Activated CD4-positive, alpha-beta memory T cell treated with anti-CD3 and anti-CD28 coated beads, Interleukin-2, amount 10 ng/mL, durations not matched to agents 7 days and 5 days (primary cell): ENCODE data around the gene KIF25. TPM values are rescaled to one million over a fixed set of nuclear protein-coding genes. Genes with fewer than 3 reads are reported as not detected.
"Not testable (repeated sequence)": the region's sequence is repeated elsewhere in the genome, so short reads cannot be mapped to it uniquely, and the experiment has no call there.

Experiments used
- CTCF ChIA-PET: fragments of 350-600 bp; sonication (Branson Sonifier 250); formaldehyde crosslinking; loops from one replicate; lab custom pipeline; 2021; ENCODE audit warnings: antibody characterized with exemption, inconsistent platforms; lab: Charles Lee
- POLR2A ChIA-PET: fragments of 350-600 bp; sonication (Branson Sonifier 250); formaldehyde crosslinking; loops from one replicate; lab custom pipeline; 2021; ENCODE audit warnings: antibody characterized with exemption; lab: Charles Lee
- DNase-seq: peaks from one replicate; pipeline ENCODE4 v3.0.0-alpha.2; 2020
- H3K27ac Mint-ChIP-seq: one replicate; pipeline ENCODE4 v1.8.0; 2021; ENCODE audit warnings: mild to moderate bottlenecking, mixed read lengths
- H3K27me3 Mint-ChIP-seq: one replicate; pipeline ENCODE4 v1.8.0; 2021; ENCODE audit warnings: mixed read lengths
- H3K36me3 Mint-ChIP-seq: one replicate; pipeline ENCODE4 v1.8.0; 2021; ENCODE audit warnings: low read depth, mixed read lengths
- H3K4me1 Mint-ChIP-seq: one replicate; pipeline ENCODE4 v1.8.0; 2021; ENCODE audit warnings: mixed read lengths
- H3K4me3 Mint-ChIP-seq: one replicate; pipeline ENCODE4 v1.8.0; 2021; ENCODE audit warnings: mild to moderate bottlenecking, mixed read lengths
- H3K9me3 Mint-ChIP-seq: one replicate; pipeline ENCODE4 v1.8.0; 2021; ENCODE audit warnings: mixed read lengths
- total RNA-seq, 2 experiments: library from RNA; stranded (reverse); gene quantifications; one replicate each; pipeline ENCODE4 v1.2.3, GENCODE V29; 2021

The KIF25 gene
- total RNA-seq, 2 experiments from 2014 or later: not detected

DNA sequence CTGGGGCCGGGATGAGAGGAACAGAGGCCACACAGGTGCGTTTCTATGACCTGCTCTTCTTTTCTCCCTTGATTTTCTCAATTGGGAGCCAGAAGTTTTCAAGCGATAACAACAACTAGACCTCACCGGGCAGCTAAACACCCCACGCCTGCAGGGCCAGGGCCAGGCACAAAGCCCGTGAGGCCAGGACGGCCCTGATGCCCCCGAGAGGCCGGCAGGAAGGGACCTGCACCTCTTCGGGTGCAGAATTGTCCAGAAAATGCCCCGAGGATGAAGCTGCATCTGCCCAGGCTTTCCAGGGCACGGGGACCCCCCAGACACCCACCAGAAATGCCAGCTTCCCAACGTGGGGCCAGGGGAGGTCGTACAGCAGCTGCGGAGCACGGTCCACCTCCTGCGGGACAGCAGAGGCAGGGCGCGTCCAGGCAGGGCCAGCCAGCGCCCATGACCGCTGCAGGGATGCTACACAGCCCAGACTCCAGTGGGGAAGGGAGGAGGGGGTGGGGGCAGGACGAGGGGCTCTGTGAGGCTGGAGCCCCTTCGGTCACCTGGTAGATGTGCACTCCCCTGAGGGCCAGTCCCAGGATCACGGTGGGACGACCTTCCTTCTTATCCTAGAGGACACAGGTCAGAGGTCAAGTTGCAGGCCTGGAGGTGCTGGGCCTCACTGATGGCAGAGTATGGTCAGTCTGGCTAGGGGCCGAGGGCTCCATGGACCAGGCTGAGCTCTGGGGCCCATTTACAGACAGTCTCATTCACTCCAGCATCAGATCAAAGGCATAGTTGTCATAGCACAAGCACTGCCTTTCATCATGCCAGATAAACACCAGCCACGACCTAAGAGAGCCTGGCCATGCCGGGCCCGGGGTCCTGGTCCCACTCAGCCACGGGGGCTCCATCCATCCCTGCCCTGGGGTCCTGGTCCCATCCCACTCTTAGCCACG is 65.1 kb downstream of the KIF25 start:
- no peaks in the 10 kb centered on the region for H3K36me3 Mint-ChIP-seq
- CTCF ChIA-PET: no interaction called here
- no peaks in the 10 kb centered on the region for H3K27me3 Mint-ChIP-seq
- POLR2A ChIA-PET: no interaction called here
- no peak overlapping the region for H3K27ac Mint-ChIP-seq
- no peaks in the 10 kb centered on the region for H3K9me3 Mint-ChIP-seq
- H3K4me3 Mint-ChIP-seq: no peak overlapping the region
- DNase-seq: no peak
- H3K4me1 Mint-ChIP-seq: no peaks in the 10 kb centered on the region

- H3K4me3 Mint-ChIP-seq: no peak overlapping the region
- no peaks in the 10 kb centered on the region for H3K9me3 Mint-ChIP-seq
- H3K4me1 Mint-ChIP-seq: no peaks in the 10 kb centered on the region
- no peaks in the 10 kb centered on the region for H3K36me3 Mint-ChIP-seq
- ChIA-PET CTCF (no interaction called here), POLR2A (no interaction called here)
- no peaks in the 10 kb centered on the region for H3K27me3 Mint-ChIP-seq
- no peak overlapping the region for H3K27ac Mint-ChIP-seq
- DNase-seq: no peak
Measured at GRCh38 chr6:168063431-168063830, 66.0 kb downstream of the KIF25 start.

DNA sequence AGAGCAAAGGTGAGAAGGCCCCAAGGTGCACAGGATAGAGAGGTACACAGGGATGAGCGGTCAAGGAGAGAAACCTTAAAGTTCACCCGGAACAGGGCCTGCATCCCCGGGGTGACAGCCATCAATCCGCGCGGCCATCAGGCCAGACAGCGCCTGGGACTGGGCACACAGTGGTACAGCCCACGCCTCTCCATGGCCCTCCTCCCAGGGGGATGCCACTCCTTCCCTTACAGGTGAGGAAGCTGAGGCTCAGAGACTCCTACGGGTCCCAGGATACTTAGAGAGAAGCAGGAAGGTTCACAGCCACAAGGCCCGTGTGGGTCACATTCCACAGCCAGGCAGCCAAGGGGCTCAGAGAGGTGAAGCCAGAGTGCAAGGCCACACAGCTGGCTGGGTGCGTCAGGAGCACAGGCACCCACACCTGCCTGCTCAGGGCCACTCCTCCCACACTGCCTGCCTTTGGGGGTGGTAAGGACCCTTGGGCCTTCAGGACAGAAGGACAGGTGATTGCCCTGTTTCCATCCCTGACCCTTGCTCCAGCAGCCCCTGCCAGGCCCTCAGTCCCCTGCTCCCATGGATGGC is 66.8 kb downstream of the KIF25 start:
- no peaks in the 10 kb centered on the region for H3K27me3 Mint-ChIP-seq
- H3K27ac Mint-ChIP-seq: no peak overlapping the region
- POLR2A ChIA-PET: no interaction called here
- DNase-seq: no peak
- no peaks in the 10 kb centered on the region for H3K36me3 Mint-ChIP-seq
- CTCF ChIA-PET: no interaction called here
- H3K9me3 Mint-ChIP-seq: no peaks in the 10 kb centered on the region
- no peak overlapping the region for H3K4me3 Mint-ChIP-seq
- H3K4me1 Mint-ChIP-seq: no peaks in the 10 kb centered on the region

DNA sequence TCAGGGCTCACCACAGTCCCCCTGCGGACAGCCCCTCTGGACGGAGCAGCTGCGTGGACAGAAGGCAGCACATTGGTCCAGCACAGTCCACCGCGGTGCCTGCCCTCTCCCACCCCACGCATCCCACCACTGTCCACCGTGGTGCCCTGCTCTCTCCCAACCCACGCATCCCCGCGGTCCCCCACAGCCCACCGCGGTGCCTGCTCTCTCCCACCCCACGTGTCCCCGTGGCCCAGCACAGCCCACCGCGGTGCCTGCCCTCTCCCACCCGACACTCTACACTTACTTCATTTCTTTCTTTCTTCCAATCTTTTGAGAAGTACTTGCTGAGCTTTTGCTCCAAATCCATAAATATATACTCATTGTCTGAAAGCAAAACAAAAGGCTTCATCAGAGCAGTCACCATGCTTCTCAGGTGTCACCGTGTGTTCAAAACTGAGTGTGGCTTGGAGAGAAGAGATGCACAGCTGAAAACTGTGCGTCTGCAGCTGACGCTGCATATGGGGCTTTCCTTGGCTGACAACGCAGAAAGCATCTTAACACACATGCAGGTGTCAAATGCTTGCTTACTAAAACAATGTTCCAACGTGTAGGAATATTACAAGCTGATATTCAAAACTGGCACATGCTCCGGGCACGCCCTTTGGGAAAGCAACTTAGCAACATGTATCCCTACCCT is 69.7 kb downstream of the KIF25 start:
- H3K27me3 Mint-ChIP-seq: no peaks in the 10 kb centered on the region
- CTCF ChIA-PET: no interaction called here
- POLR2A ChIA-PET: no interaction called here
- no peak overlapping the region for H3K4me3 Mint-ChIP-seq
- H3K27ac Mint-ChIP-seq: no peak overlapping the region
- H3K9me3 Mint-ChIP-seq: no peaks in the 10 kb centered on the region
- H3K4me1 Mint-ChIP-seq: no peaks in the 10 kb centered on the region
- no peaks in the 10 kb centered on the region for H3K36me3 Mint-ChIP-seq
- no peak for DNase-seq

GRCh38 chr6:168070804-168071203 is 73.3 kb downstream of the KIF25 start:
- DNase-seq: no peak
- no peaks in the 10 kb centered on the region for H3K27me3 Mint-ChIP-seq
- no peak overlapping the region for H3K4me3 Mint-ChIP-seq
- ChIA-PET CTCF (no interaction called here), POLR2A (no interaction called here)
- H3K36me3 Mint-ChIP-seq: no peaks in the 10 kb centered on the region
- H3K9me3 Mint-ChIP-seq: no peaks in the 10 kb centered on the region
- no peaks in the 10 kb centered on the region for H3K4me1 Mint-ChIP-seq
- no peak overlapping the region for H3K27ac Mint-ChIP-seq

DNA sequence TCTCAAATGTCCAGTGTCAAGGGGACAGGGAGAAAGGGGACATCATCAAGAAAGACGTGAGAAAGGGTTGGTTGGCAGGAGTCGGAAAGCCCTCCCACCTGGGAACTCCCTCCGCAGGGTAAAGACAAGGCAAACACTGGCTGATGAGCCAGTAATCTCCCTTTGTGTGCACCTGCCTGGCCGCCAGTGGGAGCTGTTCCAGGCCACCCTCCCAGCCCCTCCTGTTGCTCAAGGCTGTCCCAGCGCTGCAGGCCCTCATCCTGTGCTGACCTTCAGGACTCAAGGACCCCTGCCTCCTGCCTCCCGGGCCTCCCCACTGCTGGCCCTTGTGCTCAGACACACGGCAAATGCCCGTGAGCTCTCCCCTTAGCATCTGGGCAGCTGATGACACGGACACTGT is 74.1 kb downstream of the KIF25 start:
- no peaks in the 10 kb centered on the region for H3K36me3 Mint-ChIP-seq
- no peak overlapping the region for H3K4me3 Mint-ChIP-seq
- POLR2A ChIA-PET: no interaction called here

DNA sequence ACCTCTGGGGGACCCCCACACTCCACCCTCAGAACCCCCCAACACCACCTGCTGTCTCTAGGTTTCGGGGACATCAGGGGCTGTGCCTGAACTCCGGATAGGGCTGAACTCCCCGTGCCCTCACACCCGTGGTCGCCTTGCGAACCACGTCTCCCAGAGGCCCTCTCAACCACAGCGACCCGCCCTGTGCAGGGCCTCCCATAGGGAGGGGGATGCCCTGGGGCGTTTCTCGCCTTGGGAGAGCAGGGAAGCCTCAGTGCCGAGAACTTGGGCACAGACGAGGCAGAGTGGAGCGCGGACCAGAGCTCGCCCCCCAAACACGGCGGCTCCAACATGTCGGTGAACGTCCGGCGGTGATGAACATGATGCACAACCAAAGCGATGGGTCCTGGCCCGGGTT is 74.8 kb downstream of the KIF25 start:
- DNase-seq: no peak
- H3K27me3 Mint-ChIP-seq: no peaks in the 10 kb centered on the region
- H3K9me3 Mint-ChIP-seq: peaks cover 6% of the 10 kb centered on the region
- H3K4me1 Mint-ChIP-seq: no peaks in the 10 kb centered on the region
- no peak overlapping the region for H3K4me3 Mint-ChIP-seq
- H3K27ac Mint-ChIP-seq: no peak overlapping the region
- ChIA-PET POLR2A (no interaction called here), CTCF (no interaction called here)
- no peaks in the 10 kb centered on the region for H3K36me3 Mint-ChIP-seq

More for the DNA sequence above, 74.1 kb downstream of the KIF25 start:
- no peak overlapping the region for H3K27ac Mint-ChIP-seq
- H3K9me3 Mint-ChIP-seq: peaks cover 6% of the 10 kb centered on the region
- CTCF ChIA-PET: no interaction called here
- no peaks in the 10 kb centered on the region for H3K4me1 Mint-ChIP-seq
- DNase-seq: no peak
- H3K27me3 Mint-ChIP-seq: no peaks in the 10 kb centered on the region

GRCh38 chr6:168072730-168073129 is 75.3 kb downstream of the KIF25 start:
- no peak for DNase-seq
- H3K9me3 Mint-ChIP-seq: peaks cover 6% of the 10 kb centered on the region
- ChIA-PET CTCF (no interaction called here), POLR2A (no interaction called here)
- H3K4me1 Mint-ChIP-seq: no peaks in the 10 kb centered on the region
- no peak overlapping the region for H3K4me3 Mint-ChIP-seq
- no peaks in the 10 kb centered on the region for H3K36me3 Mint-ChIP-seq
- no peaks in the 10 kb centered on the region for H3K27me3 Mint-ChIP-seq
- H3K27ac Mint-ChIP-seq: no peak overlapping the region

GRCh38 chr6:168073937-168074730 is 76.7 kb downstream of the KIF25 start:
- H3K27me3 Mint-ChIP-seq: no peaks in the 10 kb centered on the region
- H3K36me3 Mint-ChIP-seq: no peaks in the 10 kb centered on the region
- no peaks in the 10 kb centered on the region for H3K4me1 Mint-ChIP-seq
- H3K4me3 Mint-ChIP-seq: no peak overlapping the region
- no peak overlapping the region for H3K27ac Mint-ChIP-seq
- ChIA-PET POLR2A (no interaction called here), CTCF (no interaction called here)
- no peak for DNase-seq
- peaks cover 6% of the 10 kb centered on the region for H3K9me3 Mint-ChIP-seq

- Mint-ChIP-seq H3K27me3 (no peaks in the 10 kb centered on the region), H3K36me3 (no peaks in the 10 kb centered on the region)
Measured at GRCh38 chr6:168075216-168075615, 77.7 kb downstream of the KIF25 start.

DNA sequence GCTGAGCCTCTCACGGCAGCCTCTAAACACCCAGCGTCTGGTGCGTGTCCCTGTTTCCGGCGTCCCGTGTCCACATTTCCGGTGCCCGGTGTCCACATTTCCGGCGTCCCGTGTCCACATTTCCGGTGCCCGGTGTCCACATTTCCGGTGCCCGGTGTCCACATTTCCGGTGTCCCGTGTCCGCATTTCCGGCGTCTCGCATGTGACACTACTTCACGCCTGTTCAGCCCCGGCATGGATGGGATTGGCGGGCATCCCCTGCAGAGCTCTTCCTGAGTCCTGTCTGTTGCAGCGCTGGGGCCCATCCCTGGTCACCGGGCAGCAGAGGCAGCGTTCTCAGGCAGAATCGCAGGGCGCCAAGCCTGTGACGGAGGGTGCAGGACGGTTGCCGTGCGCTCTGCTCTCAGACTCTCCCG is 78.3 kb downstream of the KIF25 start:
- DNase-seq: no peak
- no peaks in the 10 kb centered on the region for H3K27me3 Mint-ChIP-seq
- ChIA-PET CTCF (no interaction called here), POLR2A (no interaction called here)
- no peak overlapping the region for H3K27ac Mint-ChIP-seq
- H3K9me3 Mint-ChIP-seq: peaks cover 6% of the 10 kb centered on the region
- no peaks in the 10 kb centered on the region for H3K36me3 Mint-ChIP-seq
- H3K4me3 Mint-ChIP-seq: no peak overlapping the region
- H3K4me1 Mint-ChIP-seq: no peaks in the 10 kb centered on the region

More at GRCh38 chr6:168075216-168075615, 77.7 kb downstream of the KIF25 start:
- ChIA-PET POLR2A (no interaction called here), CTCF (no interaction called here)
- no peak overlapping the region for H3K27ac Mint-ChIP-seq
- H3K4me3 Mint-ChIP-seq: no peak overlapping the region
- H3K4me1 Mint-ChIP-seq: no peaks in the 10 kb centered on the region
- peaks cover 6% of the 10 kb centered on the region for H3K9me3 Mint-ChIP-seq
- no peak for DNase-seq

GRCh38 chr6:168077401-168077800 is 79.9 kb downstream of the KIF25 start:
- H3K9me3 Mint-ChIP-seq, H3K4me1 Mint-ChIP-seq, H3K36me3 Mint-ChIP-seq, H3K4me3 Mint-ChIP-seq, H3K27ac Mint-ChIP-seq, H3K27me3 Mint-ChIP-seq, CTCF ChIA-PET, DNase-seq, POLR2A ChIA-PET: not testable (repeated sequence)
